GM18498 (cell line): ENCODE measurements around the gene TM7SF2.

Source experiments
- ATAC-seq: cut with Tn5 transposase; IDR thresholded peaks from one replicate; pipeline ENCODE4 v1.9.1; 2021; ENCODE audit warnings: mild to moderate bottlenecking, moderate library complexity; ENCODE audit not compliant: unreplicated experiment

Gene TM7SF2

DNA sequence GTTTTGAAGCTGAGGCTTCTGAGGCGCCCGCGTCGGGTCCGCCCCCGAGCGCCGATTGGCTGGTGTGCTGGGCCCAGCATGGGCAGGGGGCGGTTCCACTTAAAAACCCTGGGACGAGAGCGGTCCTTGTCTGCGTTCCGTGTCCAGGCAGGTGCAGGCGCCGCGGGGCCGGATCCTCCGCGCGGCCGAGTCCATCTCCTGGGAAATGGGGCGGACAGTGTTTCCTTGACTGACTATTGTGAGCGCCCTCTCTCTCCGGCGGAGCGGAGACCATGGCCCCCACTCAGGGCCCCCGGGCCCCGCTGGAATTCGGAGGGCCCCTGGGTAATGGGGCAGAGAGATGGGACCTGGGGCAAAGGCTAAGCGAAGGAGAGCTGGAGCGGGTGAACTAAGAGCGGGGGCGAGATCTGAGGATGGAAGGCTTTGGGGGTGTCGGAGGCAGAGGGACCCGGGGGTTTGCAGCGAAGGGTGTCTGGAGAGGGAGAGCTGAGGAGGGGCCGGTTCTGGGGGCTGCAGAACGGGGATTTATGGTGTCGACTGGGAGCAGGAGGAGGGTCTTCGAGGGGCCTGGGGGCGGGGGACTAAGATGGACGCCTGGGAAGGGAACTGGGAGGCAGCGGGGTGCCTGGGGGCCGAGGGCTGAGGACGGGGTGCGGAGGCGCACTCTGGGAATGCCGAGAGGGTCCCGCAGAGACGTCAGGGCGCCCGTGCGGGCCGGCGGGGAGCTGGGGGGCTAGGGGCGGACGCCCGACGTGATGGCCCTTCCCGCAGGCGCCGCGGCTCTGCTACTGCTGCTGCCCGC is at the start of gene TM7SF2:
Gene TM7SF2 (plus strand): TSS at position 129 of the 802 bp plus-strand sequence. CDS start 144 bp downstream, at position 273.
- peak; percentile 69 for ATAC-seq

DNA sequence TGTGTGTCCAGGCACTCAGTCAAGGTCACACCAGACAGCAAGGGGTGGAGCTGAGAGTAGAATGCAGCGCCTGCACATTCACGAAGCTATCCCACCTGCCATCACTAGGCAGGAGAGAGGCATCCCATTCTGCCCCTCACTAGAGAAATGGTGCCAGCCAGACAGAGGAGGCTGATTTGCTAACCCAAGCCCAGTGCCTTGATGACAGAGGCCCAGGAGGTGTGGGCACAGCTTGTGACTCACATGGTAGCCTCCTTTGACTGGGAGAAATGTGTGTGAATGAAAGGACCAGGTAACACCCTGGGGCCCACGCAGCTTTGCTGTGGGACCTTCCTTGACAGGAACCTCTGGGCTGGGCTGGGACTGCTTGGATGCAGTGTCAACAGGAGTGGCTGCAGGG is 48.1 kb upstream of the TM7SF2 start:
- no peak for ATAC-seq

GRCh38 chr11:65064847-65065240 is 46.8 kb upstream of the TM7SF2 start:
- no peak for ATAC-seq

DNA sequence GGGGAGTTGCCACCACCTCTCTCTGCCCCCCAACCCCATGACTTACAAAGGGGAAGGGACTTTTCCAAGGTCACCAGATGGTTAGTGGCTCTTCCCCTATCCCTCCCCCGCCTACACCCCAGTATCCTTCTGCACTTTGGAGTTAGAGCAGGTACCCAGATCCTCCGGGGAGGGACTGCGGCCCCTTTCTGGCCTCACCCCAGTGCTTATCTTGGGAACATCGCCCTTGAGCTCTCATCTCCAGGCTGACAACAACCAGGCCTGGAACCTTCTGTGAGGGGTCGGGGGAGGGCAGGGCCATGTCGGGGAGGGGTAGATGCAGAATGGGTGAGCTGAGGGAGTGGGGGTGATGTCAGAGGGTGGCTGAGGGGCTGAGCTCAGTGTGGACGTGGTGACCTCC is 45.8 kb upstream of the TM7SF2 start:
- ATAC-seq = no peak

GRCh38 chr11:65066315-65066714 is 45.4 kb upstream of the TM7SF2 start:
- no peak for ATAC-seq

DNA sequence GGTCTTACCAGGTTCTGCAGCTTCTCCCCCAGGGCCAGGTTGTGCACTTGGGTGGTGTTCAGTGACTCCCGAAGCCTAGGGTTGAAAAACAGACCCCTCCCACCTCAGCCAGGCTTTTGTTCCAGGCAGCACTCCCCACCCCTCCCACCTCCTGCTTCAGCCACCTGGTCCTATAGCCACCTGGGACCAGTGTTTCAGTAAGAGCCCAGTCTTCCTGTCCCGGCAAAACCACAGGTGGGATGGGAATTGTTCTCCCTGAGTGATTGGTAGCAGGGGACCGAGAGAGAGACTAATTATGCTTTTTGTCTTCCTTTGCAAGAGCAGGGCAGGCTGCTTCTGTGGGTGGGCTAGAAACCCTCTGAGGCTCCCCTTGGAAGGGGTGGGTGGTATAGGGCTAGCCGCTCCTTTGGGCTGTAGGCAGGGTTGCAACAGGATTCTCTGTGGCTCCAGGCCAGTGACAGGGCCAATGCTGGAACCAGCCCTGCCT is 44.8 kb upstream of the TM7SF2 start:
- ATAC-seq = no peak

GRCh38 chr11:65067446-65067845 is 44.2 kb upstream of the TM7SF2 start:
- no peak for ATAC-seq

DNA sequence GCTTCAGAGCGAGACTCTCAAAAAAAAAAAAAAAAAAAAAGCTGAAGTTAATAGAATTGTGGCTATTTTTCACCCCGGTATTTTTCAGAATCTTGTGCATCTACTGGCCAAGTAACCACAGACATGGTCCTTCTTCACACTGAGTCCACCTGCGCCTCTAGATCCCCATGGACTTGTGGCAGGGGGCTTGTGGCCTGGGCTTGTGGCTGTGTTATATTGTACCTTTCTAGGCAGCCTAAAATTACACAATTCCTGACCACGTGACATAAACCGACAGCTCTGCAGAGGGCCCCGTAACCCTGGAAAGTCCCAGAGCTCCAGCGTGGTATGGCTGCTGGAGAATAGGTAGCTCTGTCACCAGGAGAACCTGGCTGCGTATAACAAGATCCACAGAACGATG is 42.5 kb upstream of the TM7SF2 start:
- no peak for ATAC-seq

- no peak for ATAC-seq
These were observed 39.6 kb upstream of the TM7SF2 start for GRCh38 chr11:65071907-65072630.

DNA sequence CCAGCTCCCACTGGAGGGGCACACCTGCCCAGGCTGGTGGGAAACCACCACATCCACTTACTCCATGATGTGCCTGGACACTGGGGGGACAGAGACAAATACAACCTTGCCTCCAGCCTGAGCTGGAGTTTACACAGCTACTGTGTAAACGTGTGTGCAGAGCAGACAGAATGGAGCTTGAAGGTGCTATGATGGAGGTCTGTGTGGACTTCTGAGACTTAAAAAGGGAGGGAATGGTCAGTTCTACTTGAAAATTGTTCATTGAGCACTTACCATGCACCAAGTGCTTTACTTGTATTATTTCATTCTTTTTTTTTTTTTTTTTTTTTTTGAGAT is 39.1 kb upstream of the TM7SF2 start:
- ATAC-seq = no peak

DNA sequence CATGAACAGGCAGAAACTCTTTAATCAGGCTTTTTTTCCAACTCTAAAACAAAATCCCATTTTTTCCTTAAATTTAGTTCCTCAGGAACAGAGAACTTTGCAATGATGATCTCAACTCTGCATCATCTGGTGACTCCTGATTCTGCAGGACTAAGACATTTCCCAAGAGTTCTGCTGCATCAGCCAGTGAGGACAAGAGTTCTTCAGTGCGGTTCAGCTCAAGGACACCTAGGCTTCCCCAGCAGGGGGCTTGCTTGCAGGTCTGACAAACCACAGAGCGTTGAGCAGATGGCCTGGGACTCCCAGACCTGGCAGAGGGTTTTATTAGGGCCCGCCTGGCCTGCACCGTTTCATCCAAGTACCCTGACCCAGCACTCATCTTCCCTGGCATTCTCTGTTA is 34.2 kb upstream of the TM7SF2 start:
- no peak for ATAC-seq

DNA sequence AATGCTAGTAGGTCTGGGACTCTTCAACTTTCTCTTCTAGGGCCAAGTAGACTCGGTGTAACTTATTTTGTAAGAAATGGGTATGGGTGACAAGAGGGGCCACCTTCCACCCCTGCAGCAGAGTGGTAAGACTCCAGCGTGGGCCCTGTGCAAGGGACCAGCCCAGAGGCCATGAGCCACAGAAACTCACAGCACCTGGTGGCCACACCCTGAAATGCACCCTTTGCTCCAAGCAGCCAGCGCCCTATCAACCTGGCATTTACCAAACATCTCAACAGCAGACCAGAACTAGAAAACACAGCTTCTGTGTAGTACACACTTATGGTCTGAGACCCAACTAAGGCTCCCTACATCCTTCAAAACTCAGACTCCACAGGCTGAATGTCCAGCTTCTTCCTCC is 33.5 kb upstream of the TM7SF2 start:
- ATAC-seq = peak; percentile 46

GRCh38 chr11:65078786-65079342 is 32.8 kb upstream of the TM7SF2 start:
- ATAC-seq = no peak

- peak; percentile 27 for ATAC-seq
These were observed 28.4 kb upstream of the TM7SF2 start for GRCh38 chr11:65083134-65083833.

GRCh38 chr11:65083834-65084597 is 27.7 kb upstream of the TM7SF2 start, which contains the start of the genes CDCA5 and ZFPL1:
TSS of gene CDCA5 (minus strand) at chr11:65084040. CDS start at chr11:65083978, 62 bp downstream.
TSS of gene ZFPL1 (plus strand) at chr11:65084222. CDS start at chr11:65084699, 477 bp downstream.
- peak; percentile 85 for ATAC-seq

DNA sequence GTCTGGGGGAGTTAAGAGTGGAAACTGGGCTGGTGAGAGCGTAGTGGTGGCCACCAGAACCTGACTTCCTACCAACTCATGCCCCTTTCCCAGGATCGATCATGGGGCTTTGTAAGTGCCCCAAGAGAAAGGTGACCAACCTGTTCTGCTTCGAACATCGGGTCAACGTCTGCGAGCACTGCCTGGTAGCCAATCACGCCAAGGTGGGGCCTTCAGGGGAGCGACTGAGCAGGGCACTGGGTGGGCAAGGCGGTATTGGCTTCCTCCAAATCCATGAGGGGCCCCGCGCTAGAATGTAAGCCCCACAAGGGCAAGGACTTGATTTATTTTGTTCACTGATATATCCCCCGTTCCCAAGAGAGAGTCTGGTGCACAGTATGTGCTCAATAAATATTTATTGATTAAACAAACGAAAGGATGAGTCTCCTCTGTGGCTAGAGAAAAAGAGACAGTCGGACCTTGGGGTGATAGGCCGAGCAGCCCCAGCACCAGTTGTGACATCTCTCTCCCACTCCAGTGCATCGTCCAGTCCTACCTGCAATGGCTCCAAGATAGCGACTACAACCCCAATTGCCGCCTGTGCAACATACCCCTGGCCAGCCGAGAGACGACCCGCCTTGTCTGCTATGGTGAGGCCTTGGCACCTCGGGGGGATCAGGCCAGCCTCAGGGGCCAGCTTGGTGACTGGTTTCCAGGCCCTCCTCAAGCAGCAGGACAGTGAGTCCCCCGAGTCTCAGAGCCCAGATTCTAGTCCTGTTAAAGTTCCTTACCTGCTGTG is 26.9 kb upstream of the TM7SF2 start:
- no peak for ATAC-seq

DNA sequence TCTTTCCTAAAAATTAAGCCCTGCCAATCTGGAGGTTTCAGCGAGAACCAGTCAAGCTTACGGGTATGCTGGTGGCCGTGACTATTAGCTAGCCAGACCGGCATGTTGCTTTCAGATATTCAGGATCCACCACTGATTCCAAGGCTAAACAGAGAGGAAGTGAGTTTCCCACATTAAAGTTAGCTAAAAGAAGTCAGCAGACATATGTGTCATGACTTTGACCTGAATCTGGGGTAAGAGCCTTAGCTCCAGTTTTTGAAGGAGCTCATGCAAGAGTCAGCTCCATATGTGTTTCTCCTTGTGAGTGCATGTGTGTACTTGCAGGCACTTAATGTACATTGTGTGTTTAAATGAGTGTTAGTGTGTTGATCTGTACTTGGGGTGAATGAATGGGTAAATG is 26.2 kb upstream of the TM7SF2 start:
- no peak for ATAC-seq

- no peak for ATAC-seq
These were observed 24.9 kb upstream of the TM7SF2 start for GRCh38 chr11:65086809-65087208.

DNA sequence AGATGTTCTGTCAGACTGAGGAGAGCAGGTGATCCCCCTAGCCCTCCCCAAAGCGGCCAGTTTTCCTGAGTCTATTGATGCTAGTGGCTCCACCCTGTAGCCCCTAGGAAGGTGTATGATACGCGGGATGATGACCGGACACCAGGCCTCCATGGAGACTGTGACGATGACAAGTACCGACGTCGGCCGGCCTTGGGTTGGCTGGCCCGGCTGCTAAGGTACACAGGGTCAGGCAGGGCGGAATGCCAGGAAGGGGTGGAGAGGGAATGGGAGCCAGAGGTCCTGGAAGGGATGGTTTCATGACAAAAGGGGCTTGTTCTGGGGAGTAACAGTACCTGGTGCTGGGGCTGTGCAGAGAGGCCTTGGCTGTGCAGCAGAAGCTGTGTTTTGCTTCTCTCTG is 24.5 kb upstream of the TM7SF2 start:
- ATAC-seq = no peak

GRCh38 chr11:65087827-65088226 is 23.8 kb upstream of the TM7SF2 start:
- ATAC-seq = no peak
